Esophagus squamous epithelium (tissue), 5 donors: Measurements from ENCODE around the gene CLEC11A. TPM values are rescaled to one million over a fixed set of nuclear protein-coding genes. Genes with fewer than 3 reads are reported as not detected.

Experiments used
- DNase-seq: peaks from one replicate; lab custom pipeline; 2025; lab: John Stamatoyannopoulos, UW
- H3K27ac ChIP-seq, 4 donors: fragments of 200-600 bp; sonication (generic); one replicate each; pipeline ENCODE4 v1.5.1; 2016 to 2019; ENCODE audit warnings: mild to moderate bottlenecking in 1 of 4
- H3K27me3 ChIP-seq, 4 donors: fragments of 200-600 bp; sonication (generic); 1 replicate in 3 of 4; 2 replicates in 1 of 4; pipeline versions ENCODE4 v1.5.1 to v1.6.0; 2017 to 2021; ENCODE audit warnings: antibody characterized with exemption in 1 of 4
- H3K36me3 ChIP-seq, 3 donors: fragments of 200-600 bp; sonication (generic); one replicate each; pipeline ENCODE4 v1.5.1; 2016 to 2019
- H3K4me1 ChIP-seq, 3 donors: fragments of 200-600 bp; sonication (generic); one replicate each; pipeline ENCODE4 v1.5.1; 2017 to 2019
- H3K4me3 ChIP-seq, 4 donors: fragments of 200-600 bp; sonication (generic); 1 replicate in 3 of 4; 2 replicates in 1 of 4; pipeline ENCODE4 v1.5.1; 2016 to 2019; ENCODE audit warnings: mild to moderate bottlenecking in 2 of 4, moderate library complexity in 1 of 4
- H3K9me3 ChIP-seq, 3 donors: fragments of 200-600 bp; sonication (generic); one replicate each; pipeline ENCODE4 v1.5.1; 2016 to 2019
- CTCF ChIP-seq, 6 experiments: fragments of 450-650 bp in 4 of 6; fragments of 200-600 bp in 2 of 6; sonication (generic) in 2 of 6; IDR thresholded peaks; one replicate each; pipeline ENCODE4 v1.5.1; 2016 to 2019; ENCODE audit warnings: antibody characterized with exemption in 6 of 6, mild to moderate bottlenecking in 4 of 6, moderate library complexity in 4 of 6
- POLR2A ChIP-seq, 4 donors: fragments of 450-650 bp; IDR thresholded peaks; one replicate each; pipeline ENCODE4 v1.6.1; 2017; ENCODE audit warnings: antibody characterized with exemption in 4 of 4, mild to moderate bottlenecking in 4 of 4, moderate library complexity in 3 of 4
- WGBS, 2 donors: methylation state at CpG; one replicate each; pipeline ENCODE4 v1.1.5; 2018; 5-methylcytosine and 5-hydroxymethylcytosine counted together
- intact Hi-C: fragments of 100-400 bp; cut with DNase I; formaldehyde crosslinking; loops from one replicate; pipeline ENCODE4 v1.15.0; 2022
- total RNA-seq, 4 donors: library from RNA; depleted of rRNA; stranded (reverse); fragments of >200 nt; gene quantifications; one replicate each; pipeline ENCODE4 v1.1.0, GENCODE V29; 2016
- donor health status: DM: yes; HTN: yes; CAD: no.

CLEC11A gene
- total RNA-seq, 4 donors from 2014 or later, result 0.80 to 11.1 (median 3.9) TPM

DNA sequence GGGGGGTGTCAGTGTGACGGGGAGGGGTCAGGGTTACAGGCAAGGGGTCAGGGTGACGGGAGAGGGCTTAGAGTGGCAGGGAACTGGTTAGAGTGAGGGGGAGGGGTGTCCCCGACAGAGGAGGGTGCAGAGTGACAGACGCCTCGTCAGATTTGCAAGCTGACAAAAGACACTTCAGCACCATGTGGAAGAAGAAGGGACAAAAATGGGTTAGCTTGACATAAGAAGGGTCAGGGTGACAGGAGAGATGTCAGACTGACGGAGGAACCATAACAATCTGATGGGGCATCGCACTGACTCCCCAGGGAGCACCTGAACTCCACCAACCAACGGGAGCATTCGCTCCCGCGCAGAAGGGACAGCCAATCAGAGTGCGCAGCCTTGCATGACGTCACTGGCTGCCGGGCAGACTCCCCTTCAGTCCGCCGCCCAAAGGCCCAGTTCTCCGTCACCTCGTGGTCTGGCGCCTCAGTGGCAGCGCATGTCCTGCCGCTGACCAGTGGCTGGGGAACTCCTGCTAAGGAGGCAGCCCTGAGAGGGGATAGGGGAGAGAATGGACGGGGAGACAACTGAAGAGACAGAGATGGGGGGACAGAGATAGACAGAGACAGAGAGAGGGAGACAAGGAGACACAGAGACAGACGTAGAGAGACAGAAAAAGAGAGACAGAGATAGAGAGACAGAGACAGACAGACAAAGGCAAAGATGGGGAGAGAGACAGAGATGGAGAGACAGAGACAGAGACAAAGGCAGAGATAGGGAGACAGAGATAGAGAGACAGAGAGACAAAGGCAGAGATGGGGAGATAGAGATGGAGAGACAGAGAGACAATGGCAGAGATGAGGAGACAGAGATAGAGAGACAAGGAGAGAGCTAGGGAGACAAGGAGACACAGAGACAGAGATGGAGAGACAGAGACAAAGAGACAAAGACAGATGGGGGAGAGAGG is 43.7 kb upstream of the CLEC11A start:
- Histone ChIP-seq H3K27ac (no peak overlapping the region), H3K4me1 (peaks cover 0 to 5% (median 0%) of the 10 kb centered on the region in 3 donors)
- DNase-seq, result no peak

DNA sequence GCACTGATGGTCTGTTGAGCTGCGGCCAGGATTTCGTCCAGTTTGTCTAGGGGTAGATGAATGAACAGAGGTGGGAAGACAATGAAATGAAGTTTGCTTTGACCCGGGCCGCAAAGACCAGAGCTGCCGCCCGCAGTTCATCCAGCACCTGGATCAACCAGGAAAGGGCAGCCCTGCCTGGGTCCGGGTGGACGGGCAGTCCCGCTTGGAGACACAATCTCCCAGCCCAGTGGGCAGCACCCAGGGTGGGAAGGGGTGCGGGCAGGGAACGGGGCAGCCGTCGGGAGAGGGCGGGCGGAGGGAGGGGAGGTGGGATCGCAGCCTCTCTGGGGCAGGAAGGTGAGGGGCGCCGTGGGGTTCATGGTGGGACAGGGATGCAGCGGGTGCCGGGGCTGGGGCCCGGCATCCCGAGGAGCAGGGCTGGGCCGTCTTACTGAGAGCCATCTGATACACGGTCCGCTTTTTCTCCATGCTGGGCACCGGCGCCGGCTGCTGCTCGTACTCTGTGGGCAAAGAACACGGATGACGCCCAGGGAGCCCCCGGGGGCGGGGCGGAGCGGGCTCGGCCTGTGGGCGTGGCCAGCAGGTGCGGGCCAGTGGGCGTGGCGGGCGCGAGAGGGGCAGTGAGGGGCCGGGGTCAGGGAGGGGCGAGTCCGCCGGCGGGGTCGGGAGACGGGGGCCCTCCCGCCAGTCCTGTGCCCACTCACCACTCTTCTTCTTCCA is 36.7 kb upstream of the CLEC11A start:
- Histone ChIP-seq H3K36me3 (no peaks in the 10 kb centered on the region), H3K4me1 (no peaks in the 10 kb centered on the region), H3K27ac (no peak overlapping the region), H3K9me3 (no peaks in the 10 kb centered on the region), H3K4me3 (no peak overlapping the region), H3K27me3 (peaks cover 0 to 91% (median 6%) of the 10 kb centered on the region in 4 donors)
- intact Hi-C loops, result no loop called here
- WGBS, 2 donors, result 22% methylated on average over 13 of the region's 50 CpGs; no CpG with 5 or more reads in 1 of the 2 donors
- no peak for DNase-seq
- TF ChIP-seq POLR2A (IDR thresholded peaks at IDR 0.05) (no peak), CTCF (IDR thresholded peaks at IDR 0.05) (no peak)

More for the DNA sequence above, 43.7 kb upstream of the CLEC11A start:
- 10 to 17% methylated on average over 18 to 19 of the region's 23 CpGs for WGBS, 2 donors
- intact Hi-C loops, result no loop called here
- no peak for TF ChIP-seq POLR2A (IDR thresholded peaks at IDR 0.05)
- no peak overlapping the region for H3K4me3 ChIP-seq
- no peaks in the 10 kb centered on the region for H3K9me3 ChIP-seq
- H3K36me3 ChIP-seq, result no peaks in the 10 kb centered on the region
- peaks cover 0 to 78% (median 0%) of the 10 kb centered on the region in 4 donors for H3K27me3 ChIP-seq

DNA sequence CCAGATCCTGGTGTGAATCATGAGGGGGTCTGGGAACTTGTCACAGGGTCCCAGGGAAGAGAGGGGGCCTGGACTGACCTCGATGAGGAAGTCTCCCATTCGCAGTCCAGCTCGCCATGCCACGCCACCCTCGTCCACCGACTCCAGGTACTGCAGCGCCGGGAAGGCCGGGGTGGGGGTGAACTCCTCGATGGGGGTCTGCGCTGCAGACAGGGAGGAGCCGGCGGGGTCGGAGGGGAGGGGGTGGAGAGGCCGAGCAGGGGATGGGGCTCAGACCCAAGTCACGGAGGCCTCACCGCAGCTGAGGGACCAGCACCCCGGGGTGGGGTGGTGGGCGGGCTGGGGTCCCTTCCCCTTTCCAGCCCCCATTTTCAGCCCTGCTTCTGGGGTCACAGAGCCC is 34.4 kb upstream of the CLEC11A start:
- Histone ChIP-seq H3K27ac (no peak overlapping the region), H3K27me3 (peaks cover 0 to 97% (median 11%) of the 10 kb centered on the region in 4 donors), H3K9me3 (no peaks in the 10 kb centered on the region), H3K4me3 (no peak overlapping the region), H3K4me1 (no peaks in the 10 kb centered on the region), H3K36me3 (no peaks in the 10 kb centered on the region)
- TF ChIP-seq CTCF (IDR thresholded peaks at IDR 0.05), result no peak
- DNase-seq, result no peak
- intact Hi-C loops, result no loop called here
- WGBS, 2 donors, result 60 to 66% methylated on average over 7 to 8 of the region's 19 CpGs

- peaks cover 0 to 3% (median 0%) of the 10 kb centered on the region in 3 donors for H3K4me1 ChIP-seq
- 64 to 79% methylated on average over 7 of the region's 7 CpGs for WGBS, 2 donors
- DNase-seq, result no peak
- H3K4me3 ChIP-seq, result no peak overlapping the region
- no peaks in the 10 kb centered on the region for H3K9me3 ChIP-seq
- TF ChIP-seq POLR2A (IDR thresholded peaks at IDR 0.05) (no peak), CTCF (IDR thresholded peaks at IDR 0.05) (no peak)
- no peak overlapping the region for H3K27ac ChIP-seq
- intact Hi-C loops, result no loop called here
- H3K27me3 ChIP-seq, result peaks cover 0 to 97% (median 17%) of the 10 kb centered on the region in 4 donors
- H3K36me3 ChIP-seq, result no peaks in the 10 kb centered on the region
These were observed 32.7 kb upstream of the CLEC11A start for GRCh38 chr19:50690439-50690838.

- WGBS, 2 donors, result 9 to 10% methylated on average over 7 to 9 of the region's 23 CpGs
- Histone ChIP-seq H3K27ac (no peak overlapping the region), H3K9me3 (no peaks in the 10 kb centered on the region)
These were observed 29.8 kb upstream of the CLEC11A start for GRCh38 chr19:50693064-50693975.

More at GRCh38 chr19:50693064-50693975, 29.8 kb upstream of the CLEC11A start:
- Histone ChIP-seq H3K4me1 (peaks cover 0 to 6% (median 0%) of the 10 kb centered on the region in 3 donors), H3K27me3 (peaks cover 0 to 97% (median 15%) of the 10 kb centered on the region in 4 donors), H3K4me3 (no peak overlapping the region), H3K36me3 (no peaks in the 10 kb centered on the region)
- DNase-seq, result no peak
- intact Hi-C loops, result no loop called here
- no peak for TF ChIP-seq POLR2A (IDR thresholded peaks at IDR 0.05)
- no peak for TF ChIP-seq CTCF (IDR thresholded peaks at IDR 0.05)
